Mucosa of gallbladder (tissue), 1 donor: ENCODE measurements around the gene CYB5R3. TPM values are rescaled to one million over a fixed set of nuclear protein-coding genes. Genes with fewer than 3 reads are reported as not detected.
"Not testable (repeated sequence)": the region's sequence is repeated elsewhere in the genome, so short reads cannot be mapped to it uniquely, and the experiment has no call there.

ENCODE experiments used
- DNase-seq: peaks from one replicate; pipeline ENCODE4 v3.0.0-alpha.2; 2020; ENCODE audit warnings: low spot score
- total RNA-seq: library from RNA; stranded (reverse); gene quantifications from one replicate; pipeline ENCODE4 v1.2.1, GENCODE V29; 2021
- donor health status: DM: no; HTN: no; CAD: no.

The CYB5R3 gene
- total RNA-seq, 1 donor from 2014 or later = 240 TPM

DNA sequence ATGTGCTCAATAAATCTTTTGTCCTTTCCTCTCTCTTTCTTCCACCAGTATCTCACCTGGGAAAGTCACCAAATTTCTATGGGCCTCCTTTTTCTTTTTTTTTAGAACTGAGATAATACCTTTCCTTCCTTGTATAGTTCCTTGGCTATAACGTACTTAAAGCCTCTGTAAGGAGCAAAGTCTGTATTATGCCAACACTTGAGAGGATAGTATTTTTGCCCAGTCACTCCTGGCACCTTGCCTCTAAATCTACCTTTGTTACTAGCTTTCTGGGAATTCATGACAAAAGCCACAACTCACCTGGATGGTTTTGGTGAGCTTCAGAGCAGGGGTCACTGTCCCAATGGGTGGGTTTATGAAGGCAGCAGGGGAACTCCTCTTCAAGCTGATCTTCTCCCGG is 46.7 kb downstream of the CYB5R3 start:
- no peak for DNase-seq

DNA sequence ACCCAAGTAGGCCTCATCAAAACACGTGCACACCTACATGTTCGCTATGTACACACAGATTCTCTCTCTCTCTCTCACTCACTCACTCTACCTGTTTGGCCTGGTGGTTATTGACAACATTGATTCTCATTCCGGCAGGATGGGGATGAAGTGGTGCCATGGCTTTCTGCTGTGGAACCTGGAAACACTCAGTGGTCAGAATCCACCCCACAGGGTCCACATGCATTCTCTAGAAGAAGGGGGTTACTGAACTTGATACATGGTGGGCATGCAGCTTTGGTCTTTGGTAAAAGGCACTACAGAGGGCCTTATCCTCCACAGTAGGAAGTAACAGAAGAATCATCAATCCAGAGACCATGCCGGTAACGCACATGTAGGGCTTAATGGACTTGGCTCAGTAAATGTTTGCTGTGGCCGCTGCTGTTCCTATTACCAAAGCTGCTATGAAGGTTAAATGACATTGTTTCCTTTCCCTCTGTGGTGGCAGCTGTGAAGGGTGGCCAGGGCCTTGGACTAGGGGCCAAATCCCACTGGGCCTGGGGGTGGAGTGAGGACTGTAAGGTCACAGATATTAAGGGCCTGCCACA is 47.2 kb downstream of the CYB5R3 start:
- DNase-seq = no peak

DNA sequence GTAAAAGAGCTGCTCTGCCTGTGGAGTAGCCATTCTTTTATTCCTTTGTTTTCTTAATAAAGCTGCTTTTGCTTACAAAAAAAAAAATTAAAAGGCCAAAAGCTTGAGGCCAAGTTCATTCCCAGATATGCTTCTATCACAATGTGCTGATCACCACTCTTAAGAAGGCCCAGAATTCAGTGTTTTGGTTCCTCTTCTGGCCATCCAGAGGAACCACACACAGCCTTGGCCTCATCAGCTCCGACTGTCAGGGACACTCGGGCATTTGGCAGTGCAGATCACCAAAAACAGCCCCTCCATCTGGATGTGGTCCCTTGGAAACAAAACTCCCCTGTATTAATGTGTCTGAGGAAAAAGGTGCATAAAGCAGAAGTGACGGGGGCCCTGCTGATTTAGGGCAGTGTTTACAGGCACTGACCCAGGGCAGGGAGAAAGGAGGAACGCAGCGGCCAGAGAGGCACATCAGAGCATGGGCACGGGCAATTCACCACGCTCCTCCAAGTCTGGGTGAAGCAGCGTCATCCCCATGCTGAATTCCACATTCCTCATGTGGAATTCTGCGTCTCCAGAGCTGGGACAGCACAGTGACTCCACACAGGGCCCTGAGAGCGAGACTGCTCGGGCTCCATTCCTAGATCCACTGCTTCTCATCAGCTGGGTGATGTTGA is 52.2 kb downstream of the CYB5R3 start:
- no peak for DNase-seq

DNA sequence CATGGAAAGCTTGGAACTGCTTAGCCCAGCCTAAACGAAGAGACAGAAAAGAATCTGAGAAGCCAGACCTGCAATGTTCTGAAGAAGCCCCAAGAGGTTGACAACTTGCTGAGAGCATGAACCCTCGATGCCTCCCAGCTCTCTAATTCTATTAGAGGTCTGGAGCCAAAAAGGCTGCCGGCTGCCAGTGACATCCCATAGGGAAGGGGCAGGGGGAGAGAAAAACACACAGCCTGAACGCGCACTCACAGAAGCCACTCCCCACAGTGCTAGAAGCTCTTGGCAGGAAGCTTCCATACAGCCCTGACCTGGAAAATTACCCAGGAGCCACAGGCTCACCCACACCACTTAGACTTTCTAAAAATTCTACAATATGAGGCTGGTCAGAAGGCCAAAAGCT is 52.9 kb downstream of the CYB5R3 start:
- DNase-seq = no peak

DNA sequence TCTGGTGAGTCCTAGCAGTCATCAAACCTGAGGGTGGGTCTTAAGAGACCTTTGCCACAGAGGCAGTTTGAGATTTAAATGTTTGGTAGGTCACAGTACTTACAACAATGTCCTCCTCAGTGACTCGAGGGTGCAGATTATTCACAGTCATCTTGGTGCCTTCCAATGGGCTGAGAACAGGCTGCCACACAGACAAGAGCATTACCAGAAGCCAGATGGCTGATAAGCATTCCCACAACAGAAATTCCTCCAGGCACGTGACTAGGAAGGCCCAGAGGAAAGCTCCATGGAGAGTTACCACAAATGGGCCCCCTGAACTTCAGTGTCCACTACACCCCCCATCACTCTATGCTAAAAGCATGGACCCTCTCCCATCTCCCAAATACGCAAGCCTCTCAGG is 53.8 kb downstream of the CYB5R3 start:
- no peak for DNase-seq

DNA sequence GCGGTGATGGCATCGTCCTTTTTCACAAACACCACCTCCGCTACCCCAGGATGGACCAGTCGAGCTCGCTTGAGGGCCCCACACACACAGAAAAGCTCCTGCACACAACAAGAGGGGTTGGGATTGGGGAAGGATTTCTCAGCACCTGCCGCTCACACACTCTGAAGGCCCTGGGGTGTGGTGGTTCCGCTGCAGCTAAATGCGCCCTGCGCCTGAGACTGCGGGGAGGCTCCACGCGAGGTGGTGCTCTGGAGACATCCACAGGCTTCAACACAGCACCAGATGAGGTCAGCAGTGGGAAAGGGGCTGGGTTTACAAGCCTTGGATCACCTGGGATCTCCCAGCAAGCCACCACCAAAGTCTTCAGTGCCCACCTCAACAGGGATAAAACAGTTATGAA is 57.2 kb downstream of the CYB5R3 start:
- DNase-seq = no peak

DNA sequence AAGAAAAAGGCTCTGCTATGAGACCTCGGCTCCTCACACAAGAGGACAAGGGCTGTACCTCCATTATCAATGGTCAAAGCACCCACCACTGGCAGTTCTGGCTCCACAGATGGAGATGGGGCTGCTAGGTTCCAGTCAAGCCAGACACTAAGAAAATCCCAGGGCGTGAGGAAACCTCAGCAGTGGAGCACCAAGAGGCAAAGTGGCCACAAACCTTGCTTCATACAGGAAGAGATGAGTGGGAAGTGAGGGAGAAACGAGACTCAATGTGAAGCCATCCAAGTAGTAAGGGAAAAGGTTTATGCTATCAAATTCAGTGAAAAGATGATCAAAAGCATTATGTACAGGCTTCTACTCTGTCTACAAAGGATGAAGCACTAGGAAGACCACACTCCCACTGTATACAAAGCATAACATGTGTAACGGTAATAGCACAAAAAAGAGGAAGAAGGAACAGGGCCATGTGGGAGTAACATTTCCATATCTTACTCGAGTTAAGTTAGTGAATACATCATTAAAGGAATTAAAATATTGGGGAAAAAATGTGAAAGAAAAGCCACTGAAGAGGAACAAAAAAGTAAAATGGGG is 61.5 kb downstream of the CYB5R3 start:
- DNase-seq = no peak

DNA sequence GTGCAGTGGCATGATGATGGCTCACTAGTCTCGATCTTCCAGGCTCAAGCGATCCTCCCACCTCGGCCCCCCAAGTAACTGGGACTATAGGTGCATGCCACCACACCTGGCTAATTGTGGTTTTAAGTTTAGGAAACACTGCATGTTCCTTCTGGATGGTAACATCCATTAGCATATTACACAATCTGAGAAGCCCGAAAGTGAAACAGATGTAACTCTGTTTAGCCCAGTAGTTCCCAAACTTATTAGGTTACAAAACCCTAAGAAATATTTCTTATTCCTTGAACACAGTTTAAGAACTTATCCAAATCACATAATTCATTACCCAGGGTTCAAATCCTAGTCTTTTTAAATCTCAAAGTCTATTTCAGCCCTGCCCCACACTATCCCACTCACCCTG is 62.8 kb downstream of the CYB5R3 start:
- DNase-seq = no peak

DNA sequence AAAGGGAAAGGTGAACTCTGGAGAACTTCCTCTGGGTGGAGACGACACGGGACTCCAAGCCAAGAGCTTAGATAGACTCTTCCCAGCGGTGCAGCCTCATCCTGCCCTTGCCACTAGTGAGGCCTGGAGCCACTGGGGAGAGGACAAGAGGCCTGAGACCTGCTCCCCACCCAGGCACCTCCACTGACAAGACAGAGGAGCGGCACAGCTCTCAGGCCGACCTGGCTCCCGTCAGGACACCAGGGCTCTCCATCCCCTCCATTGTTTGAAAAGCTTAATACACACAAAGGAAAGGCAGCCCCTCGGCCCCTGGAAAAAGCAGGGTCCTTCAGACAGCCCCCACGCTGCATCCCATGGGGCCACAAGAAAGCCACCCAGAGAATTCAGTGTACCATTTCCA is 64.1 kb downstream of the CYB5R3 start:
- no peak for DNase-seq

DNA sequence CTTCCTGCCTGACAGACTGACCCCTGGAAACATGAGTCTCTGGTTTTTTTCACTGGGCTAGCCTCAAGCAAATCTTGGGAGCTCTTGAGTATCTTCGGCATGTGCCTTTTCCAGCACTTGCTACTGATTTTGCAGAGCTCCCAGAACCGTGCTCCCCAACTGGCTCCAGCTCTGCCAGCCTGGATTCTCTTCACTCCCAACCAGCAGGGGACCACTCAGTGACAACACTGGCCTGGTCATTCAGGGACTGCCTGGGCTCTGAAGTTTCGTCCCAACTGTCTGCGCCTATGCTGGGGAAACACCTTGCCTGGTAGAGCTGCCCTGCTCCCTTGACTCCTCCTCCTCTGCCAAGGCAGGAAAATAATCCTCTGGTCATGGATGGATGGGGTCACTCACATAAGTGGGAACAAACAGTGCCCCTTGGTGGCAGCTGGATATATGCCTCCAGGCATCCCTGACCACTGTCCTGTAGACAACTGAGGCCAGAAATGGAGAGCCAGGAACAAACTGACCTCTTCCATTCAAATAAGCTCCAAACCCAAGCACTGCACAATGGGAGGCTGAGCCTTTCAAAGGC is 64.7 kb downstream of the CYB5R3 start:
- DNase-seq = no peak

DNA sequence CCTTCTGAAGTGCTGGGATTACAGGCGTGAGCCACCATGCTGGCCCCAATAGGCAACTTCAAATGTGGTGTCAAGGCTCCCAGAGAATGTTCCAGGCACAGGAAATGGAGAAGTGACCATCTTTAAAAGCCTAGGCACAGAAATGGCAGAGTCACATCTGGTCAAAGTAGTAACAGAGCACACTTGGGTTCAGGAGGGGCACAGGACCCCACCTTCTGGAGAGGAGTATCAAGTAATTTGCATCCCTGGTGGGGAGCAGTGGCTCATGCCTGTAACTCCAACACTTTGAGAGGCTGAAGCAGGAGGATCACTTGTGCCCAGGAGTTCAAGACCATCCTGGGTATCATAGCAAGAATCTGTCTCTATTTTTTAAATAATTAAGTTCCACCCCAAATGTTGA is 66.2 kb downstream of the CYB5R3 start:
- no peak for DNase-seq

DNA sequence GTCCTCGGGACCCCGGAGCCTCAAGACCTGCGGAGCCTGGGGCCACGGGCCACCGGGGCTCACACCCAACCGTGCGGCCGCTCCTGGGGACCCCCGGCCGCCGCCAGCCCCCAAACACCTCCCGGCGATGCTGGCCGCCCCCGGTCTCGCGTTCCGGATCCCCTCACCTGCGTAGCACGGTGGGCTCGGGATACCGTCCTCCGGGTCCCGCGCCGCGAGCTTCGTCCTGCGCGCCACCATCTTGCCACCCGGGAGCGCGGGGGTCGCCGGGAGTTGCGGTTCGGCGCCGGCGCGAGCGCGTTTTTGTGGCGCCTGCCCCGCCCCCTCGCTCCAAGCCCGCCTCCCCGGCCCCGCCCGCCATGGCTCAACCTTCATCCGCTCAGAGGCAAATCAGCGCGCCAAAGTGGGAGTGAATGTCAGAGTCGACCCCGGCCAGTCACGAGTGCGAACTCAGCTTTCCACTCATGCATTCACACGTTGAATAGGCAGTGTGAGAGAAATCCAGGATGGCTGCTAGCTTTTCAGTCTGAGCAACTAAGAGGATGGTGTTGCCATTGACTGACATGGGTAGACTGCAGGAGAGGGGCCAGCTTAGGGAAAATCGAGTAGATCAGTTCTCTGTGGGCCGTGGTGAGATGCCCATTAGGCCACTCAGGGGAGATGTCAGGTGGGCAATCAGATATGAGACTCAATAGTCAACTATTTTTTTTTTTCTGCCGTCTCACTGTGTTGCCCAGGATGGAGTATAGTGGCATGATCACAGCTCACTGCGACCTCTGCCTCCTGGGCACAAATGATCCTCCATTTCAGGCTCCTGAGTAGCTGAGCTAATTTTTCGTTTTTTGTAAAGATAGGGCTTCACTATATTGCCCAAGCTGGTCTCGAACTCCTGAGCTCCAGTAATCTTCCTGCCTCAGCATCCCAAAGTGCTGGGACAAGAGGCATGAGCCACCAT is 67.2 kb downstream of the CYB5R3 start:
- DNase-seq = peak; percentile 75

DNA sequence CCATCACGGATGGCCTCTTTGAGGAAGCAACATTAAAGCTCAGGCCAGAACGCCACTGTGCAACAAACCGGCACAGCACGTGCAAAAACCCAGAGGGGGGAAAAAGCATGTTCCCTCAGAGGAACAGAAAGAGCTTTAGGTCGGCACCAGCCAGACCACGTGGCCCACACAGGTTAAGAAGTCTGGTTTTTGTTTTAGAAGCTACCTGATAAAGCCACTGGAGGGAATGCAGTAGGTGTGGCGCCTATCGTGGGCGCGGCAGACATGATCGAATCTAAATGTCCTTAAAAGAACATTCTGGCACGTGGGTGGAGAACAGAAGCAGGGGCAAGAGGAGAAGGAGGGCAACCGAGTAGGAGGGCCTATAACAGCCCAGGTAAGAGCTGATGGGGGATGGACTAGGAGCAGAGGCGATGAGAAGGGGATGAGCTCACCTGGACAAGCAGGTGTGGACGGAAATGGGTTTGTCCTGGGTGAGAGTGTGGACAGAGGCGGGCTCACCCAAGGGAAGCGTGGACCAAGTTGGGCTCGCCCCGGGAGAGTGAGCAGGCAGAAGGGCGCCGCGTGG is 67.9 kb downstream of the CYB5R3 start:
- DNase-seq = not testable (repeated sequence)

DNA sequence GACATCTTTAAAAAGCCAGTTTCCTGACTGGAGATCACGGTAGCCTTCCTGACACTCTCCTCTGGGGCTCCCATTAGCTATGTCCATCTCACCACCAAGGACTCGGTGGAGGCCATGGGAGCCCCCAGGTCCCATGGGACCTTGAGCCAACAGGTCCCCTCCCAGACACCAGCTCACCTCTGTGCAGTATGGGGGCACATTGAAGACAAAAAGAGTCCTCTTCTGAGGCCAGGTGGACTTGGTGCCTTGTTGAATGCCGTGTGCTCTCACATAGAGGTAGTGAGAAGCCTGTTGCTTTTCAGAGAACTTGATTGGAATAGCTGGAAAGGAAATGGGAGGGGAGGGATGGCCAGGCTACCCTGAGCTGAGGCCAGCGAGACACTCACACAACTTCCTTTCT is 69.2 kb downstream of the CYB5R3 start:
- not testable (repeated sequence) for DNase-seq

DNA sequence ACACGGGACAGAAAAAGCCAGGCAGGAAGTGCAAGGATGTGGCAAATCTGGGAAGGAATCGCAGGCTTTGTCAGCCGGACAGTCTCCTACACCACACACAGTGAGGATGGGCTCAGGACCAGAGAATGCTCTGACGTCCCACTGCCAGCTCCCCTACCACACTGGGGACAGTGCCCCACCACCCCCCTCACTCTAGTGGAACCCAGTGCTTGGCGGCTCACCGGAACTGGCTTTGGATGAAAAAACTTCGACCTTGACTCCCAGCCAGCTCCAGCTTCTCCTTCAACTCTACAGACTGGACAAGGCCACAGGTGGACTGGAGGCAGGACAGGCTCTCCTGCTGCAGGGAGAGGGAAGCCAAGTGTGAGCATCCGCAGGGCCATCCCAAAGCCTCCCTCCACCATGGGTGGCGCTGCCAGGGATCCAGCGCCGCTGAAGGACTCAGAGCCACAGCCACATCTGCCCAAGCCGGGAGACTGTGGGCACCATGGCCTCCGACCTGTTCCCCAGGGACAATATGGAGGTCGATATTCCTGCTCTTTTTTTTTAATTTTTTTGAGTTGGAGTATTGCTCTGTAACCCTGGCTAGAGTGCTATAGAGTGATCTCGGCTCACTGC is 71.5 kb downstream of the CYB5R3 start:
- no peak for DNase-seq

DNA sequence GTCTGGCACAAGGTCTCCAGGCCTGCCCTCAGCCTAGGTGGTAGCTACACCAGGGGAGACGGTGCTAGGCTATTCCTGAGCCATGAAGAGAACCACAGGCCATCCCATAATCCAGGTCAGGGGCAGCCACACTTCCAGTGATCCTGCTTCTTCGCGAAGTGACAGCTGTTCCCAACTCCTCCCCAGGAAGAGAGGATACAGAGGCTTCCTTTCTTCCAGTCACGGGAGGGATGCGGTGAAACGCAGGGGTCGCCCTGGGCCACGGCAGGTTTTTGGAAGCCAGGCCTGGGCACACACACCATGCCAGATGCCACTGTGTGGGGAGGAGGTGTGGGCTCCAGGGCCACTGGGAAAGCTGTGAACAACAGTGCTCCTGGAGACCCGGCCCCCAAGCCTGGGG is 72.1 kb downstream of the CYB5R3 start:
- DNase-seq = not testable (repeated sequence)

DNA sequence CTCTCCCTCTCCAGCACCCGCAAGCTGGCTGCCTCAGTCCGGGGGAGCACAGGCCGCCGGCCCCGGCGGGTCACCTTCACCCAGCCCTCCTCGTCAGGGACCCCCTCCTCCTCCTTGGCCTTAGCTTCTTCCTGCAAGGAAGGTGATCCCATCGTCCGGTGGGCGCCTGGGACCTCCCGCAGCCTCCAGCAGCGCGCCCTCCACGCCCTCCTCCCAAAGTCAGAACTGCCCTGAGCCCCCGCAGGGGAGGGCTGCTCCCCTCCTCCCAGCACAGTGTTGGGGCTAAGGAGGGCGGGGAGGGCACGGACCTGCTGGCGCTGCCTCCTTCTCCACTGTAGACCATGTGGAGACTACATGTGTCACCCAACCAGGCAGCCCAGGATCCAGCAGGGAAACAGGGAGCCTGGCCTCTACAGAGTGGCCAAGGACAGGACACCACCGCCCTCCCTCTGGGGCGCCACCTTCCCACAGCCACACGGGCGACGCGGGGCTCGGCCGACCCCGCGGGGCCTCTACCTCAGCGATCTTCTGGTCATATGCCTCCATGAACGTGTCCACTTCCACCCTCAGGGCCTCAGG is 73.1 kb downstream of the CYB5R3 start:
- not testable (repeated sequence) for DNase-seq

DNA sequence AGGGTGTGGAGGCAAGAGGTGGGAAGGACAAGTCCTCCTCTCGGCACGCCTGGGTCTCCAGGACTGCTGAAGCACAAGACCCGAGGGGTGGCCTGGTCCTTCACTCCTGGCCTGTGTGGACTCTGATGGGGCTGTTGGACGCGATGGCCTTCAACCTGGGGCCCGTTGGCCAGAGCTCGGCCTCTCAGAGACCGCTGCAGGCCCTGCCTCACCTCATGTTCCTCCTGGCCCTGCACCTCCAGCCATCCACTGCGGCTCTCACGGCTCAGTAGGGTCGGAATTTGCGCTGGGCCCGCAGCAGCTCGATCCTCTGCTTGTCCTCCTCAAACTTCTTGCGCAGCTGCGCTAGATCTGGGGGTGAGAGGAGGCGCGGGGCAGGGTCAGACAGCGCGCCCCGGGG is 74.7 kb downstream of the CYB5R3 start:
- DNase-seq = not testable (repeated sequence)

DNA sequence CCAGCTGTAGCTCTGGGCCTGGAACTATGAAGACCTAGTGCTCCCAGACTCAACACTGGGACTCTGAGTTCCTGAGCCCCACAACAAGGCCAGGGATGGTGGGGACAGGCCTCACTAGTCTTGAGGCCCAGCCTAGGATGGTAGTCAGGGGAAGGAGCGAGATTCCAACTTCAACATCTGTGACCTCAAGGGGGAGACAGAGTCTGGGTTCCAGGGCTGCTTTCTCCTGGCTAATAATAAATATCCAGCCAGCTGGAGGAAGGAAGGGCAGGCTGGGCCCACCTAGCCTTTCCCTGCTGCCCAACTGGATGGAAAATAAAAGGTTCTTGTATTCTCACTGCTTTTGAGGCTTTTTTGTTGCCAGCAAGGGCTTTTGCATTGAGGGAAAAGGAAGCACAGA is 75.1 kb downstream of the CYB5R3 start:
- not testable (repeated sequence) for DNase-seq

DNA sequence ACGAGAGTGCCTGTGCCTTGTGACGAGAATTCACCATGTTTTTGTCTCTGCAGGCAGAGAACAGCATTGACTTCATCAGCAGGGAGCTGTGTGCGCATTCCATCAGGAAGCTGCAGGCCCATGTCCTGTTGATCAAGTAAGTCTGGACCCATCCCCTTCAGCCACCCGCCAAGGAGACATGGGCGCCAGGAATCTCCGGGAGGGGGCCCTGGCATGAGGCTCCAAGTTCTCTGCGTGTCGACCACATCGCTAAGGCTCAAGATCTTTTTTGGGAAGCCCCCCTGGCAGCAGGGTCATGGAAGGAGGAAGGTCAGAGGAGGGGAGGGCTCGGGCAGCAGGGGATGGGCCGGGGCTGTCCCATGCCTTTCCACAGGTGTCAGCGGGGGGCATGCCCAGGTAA is 78.1 kb downstream of the CYB5R3 start:
- not testable (repeated sequence) for DNase-seq

DNA sequence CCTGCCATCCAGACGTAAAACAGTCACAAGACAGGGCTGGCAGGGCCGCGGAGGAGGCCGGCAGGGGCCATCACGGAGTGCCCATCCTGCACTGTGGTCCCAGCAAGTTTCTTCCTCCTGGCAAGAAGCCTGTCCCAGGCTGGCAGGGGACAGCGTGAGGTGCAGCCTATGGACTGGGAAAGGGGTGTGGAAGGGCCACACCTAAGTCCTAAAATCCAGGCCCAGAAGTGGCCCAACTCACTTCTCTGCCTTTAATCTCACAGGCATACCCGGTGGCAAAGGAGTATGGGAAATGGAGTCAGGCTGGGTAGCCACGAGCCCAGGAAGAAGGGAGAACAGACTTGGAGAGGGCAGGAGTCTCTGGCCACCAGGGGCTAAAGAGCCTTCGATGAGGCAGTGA is 78.6 kb downstream of the CYB5R3 start:
- DNase-seq = not testable (repeated sequence)
